GM21360 (cell line): Measurements from ENCODE around the gene PARS2.

Source experiments
- ATAC-seq: cut with Tn5 transposase; IDR thresholded peaks from one replicate; pipeline ENCODE4 v1.9.1; 2021; ENCODE audit warnings: mild to moderate bottlenecking, moderate library complexity; ENCODE audit not compliant: unreplicated experiment

Gene PARS2

GRCh38 chr1:54742282-54742681, 22.0 kb downstream of the PARS2 start:
- ATAC-seq: no peak

- ATAC-seq: no peak
These were observed 22.8 kb downstream of the PARS2 start for GRCh38 chr1:54741531-54741930.

DNA sequence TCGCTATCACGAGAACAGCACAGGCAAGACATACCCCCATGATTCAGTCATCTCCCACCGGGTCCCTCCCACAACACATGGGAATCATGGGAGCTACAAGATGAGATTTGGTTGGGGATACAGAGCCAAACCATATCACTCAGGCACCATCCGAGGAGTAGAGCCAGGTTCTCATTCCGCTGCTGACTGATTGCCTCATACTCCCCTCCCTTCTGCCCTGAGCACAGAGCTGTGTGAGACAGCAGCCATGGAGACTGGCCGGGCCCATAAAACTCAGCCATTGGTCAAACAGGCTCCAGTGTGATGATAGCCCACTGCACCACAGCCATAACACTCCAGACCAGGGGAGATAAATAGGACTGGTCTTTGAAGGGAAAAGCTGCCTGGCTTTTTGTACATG, 26.1 kb downstream of the PARS2 start:
- ATAC-seq: no peak

DNA sequence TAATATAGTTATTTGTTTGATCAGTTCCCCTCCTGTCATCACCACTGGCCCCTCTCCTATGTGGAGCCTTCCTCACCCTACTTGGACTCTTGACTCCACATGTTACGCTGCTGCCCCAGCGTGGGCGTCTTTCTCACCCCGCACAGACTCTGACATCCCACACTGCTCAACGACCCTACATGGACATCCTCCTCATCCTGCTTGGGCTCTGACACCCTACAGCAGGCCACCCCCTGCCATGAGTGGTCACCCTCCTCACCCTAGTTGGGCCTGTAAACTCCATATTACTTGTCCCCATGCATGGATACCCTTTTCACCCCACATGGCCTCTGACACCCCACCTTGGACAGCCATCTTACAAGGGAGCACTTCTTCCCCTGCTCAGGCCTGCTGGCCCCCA, 27.6 kb downstream of the PARS2 start:
- no peak for ATAC-seq

GRCh38 chr1:54728027-54728426, 36.3 kb downstream of the PARS2 start:
- no peak for ATAC-seq

DNA sequence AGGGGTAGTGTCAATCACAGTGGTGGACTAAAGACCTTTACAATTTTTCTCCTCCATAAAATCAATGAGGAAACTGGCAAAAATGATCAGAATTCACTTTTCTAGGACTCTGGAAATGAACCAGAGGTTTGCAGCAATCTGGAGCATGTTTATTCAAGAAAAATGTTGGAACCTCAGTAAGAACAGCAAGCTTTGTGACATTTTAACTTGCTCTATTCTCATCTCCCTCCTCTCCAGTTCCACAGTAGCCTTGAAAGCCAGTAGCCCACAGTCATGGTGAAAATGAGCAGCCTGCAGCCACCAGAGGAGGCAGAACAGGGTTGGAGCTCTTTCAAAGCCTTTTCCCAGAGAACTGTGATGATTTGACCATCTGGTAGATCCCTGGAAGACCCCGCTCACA, 39.6 kb downstream of the PARS2 start:
- ATAC-seq: no peak

DNA sequence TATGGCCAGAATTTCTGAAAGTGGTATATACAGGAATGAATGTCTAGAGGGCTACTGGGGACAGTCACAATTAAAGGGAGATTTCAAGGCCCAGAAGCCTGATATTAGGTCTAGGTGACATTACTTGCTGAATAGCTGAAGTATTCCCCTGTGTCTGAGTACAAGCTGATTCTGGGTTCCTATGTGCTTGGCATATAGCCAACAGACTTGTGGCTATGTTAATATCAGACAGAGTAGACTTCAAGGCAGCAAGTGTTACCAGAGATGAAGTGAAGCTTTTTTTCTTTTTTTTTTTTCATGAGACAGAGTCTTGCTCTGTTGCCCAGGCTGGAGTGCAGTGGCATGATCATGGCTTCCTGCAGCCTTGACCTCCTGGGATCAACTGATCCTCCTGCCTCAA, 40.3 kb downstream of the PARS2 start:
- no peak for ATAC-seq

DNA sequence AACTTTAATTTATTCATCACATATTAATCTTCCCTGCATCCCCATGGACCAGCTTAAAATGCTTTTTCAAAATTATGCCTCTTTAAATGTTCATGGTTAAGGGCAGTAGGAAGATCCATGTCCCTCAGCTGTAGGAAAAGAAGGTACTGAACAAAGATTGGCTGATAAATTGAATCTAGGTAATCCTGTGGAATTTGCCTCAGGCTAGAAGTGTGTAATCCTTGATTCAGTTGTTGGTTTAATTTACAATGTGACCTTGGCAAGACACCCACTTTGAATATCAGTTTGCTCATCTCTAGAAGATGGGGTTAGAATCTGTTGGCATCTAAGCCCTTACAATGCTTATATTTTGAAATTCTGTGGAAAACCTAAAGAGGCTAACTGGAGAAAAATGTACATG, 42.6 kb downstream of the PARS2 start:
- no peak for ATAC-seq

DNA sequence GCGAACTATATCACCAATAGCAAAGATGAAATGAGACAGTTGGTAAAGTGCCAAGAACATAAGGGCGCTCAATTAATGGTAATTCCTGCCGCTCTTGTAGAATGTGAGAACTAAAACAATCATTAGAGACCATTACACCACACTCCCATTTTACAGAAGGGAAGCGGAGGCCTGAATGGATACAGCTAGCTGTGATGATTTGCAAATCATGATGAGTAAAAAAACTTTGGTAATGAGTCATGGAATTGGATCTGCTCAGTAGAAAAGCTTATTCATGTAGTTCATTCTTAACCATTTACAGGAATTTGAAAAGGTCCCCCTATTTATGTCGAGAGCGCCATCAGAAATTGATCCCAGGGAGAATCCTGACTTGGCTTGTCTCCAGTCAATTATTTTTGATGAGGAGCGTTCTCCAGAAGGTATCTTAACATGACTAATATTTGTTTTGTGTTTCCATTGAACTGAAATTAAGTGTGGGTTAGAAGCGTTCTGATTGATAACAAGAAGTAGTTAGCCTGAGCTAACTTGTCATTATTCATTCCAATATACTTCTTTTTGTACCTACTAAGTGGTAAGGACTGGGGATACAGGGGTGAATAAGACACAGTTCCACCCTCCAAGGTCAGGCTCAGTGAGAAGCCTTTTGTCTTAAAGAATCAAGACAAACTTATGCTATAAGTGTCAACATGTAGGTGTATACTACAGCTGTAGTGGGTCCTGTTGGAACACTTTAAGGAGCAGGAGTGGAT, 47.9 kb downstream of the PARS2 start:
- no peak for ATAC-seq

DNA sequence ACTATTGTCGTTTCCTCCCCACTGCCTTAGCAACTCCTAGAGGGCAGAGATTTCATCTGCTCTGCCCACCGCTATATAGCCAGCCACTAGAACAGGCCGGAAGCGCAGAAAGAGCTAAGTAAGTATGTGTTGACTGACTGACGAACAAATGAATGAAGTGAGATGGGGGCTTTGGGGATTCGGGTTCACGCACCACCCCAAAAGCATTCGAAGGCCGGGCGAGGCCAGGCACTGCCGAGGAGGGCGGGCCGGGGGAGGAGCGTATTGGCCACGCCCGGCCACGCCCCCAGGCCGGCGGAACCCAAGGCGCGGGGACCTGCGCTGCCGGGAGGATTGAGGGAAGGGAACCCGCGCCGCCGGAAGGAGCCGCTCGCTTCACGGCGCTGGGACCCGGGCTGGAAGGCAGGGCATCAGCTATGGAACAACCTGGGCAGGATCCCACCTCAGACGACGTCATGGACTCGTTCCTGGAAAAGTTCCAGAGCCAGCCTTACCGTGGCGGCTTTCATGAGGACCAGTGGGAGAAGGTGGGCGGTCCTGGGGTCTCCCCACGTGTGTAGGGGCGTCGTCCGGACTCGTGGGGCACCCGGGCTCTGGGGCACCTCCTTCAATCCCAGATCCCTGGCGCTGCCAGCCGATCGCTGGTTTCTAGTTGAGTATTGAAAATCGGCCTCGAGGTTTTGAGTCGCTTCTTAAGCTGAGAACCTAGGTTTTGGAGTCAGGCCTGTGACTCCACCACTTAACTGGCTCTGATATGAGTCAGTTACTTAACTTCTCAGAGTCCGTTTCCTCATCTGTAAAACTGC, 48.6 kb downstream of the PARS2 start, which contains the start of gene TTC4:
TSS of gene TTC4 (plus strand) at position 369 of the 806 bp plus-strand sequence. CDS start at position 417, 48 bp downstream.
- peak; percentile 95 for ATAC-seq

- no peak for ATAC-seq
These were observed 49.3 kb downstream of the PARS2 start for GRCh38 chr1:54714881-54715492.

DNA sequence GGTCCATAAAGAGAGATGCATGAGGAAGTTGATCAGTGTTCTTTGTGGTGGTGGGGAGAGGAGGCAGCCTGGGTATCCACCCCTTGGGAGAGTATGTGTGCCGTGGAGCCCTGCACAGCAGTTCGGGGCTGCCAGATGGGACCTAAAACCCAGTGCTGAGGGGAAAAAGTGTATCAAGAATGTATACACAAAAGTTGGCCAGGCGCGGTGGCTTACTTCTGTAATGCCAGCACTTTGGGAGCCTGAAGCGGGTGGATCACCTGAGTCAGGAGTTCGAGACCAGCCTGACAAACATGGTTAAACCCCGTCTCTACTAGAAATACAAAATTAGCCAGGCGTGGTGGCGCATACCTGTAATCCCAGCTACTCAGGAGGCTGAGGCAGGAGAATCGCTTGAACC, 52.8 kb downstream of the PARS2 start:
- ATAC-seq: no peak

- ATAC-seq: no peak
These were observed 53.5 kb downstream of the PARS2 start for GRCh38 chr1:54710841-54711240.

DNA sequence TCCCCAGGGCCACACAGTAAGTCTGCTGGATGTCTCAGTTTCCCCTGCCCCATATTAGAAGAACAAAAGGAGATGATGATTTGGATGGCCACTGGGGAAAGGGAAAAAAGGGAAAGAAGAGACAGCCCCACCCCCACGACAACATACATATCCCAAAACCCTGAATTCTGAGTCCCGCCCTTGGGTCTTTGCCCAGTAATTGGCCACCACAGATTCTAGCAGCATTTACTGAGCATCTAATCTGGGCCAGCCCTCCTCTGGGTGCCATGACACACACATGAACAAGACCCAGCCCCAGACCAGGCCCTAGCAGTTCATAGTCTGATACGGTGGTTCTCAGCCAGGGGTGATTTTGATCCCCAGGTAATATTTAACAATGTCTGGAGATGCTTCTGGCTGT, 53.9 kb downstream of the PARS2 start:
- ATAC-seq: no peak

DNA sequence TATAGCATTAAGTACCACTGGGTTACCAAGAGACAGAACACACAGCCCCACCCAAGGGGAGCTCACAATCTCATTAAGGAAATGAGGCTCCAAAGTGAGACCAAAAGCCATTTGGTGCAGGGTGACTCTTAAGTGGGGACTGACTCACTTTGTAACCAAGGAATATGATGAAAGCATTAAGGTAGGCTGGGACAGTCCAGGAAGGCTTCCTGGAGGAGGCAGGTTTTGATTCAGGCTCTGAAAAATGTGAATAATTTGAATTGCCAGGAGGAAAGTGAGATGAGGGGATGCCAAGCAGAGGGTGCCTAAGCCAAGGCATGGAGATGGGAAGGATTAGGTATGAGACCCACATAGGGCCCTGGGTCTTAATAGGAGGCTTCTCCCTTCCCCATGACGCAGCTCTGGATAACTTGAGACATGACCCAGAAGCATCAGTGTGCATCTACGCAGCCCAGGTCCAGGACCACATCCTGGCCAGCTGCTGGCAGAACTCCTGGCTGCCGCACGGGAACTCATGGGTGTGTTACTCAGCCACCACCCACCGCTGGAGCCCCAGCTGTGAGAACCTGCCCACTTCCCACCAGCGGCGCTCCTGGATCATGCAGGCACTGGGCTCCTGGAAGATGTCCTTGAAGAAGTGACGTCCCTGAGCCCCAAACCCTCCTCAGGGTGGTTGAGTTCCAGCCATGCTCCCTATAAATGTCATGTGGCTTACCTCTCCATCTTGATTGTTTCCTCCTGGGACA, 54.6 kb downstream of the PARS2 start:
- ATAC-seq: no peak

DNA sequence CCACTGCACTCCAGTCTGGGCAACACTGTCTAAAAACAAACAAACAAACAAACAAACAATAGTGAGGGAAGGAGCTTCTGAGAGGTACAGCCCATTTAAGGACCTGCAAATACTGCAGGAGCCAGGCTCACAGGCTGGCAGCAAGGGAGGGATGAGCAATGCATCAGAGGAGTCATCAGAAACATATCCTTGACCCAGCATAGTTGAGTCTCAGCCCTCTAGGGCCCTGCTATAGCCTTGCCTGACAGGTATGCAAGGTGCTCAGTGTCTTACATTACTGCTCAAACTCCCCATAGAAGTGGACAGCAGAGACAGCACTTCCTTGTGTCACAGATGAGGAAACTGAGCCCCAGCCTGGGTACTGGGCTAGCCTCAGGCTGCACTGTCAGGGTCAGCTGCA, 55.9 kb downstream of the PARS2 start:
- ATAC-seq: no peak
